H4 (cell line): ENCODE data around the gene CCR9. TPM values are rescaled to one million over a fixed set of nuclear protein-coding genes. Genes with fewer than 3 reads are reported as not detected.

Experiments used
- DNase-seq: peaks from one replicate; pipeline ENCODE4 v3.0.0-alpha.2; 2015; ENCODE audit warnings: low spot score
- total RNA-seq: library from RNA; depleted of rRNA; stranded (reverse); fragments of >200 nt; shearing (Covaris generic); gene quantifications from 2 replicates; pipeline ENCODE4 v1.2.3, GENCODE V29; 2014

CCR9 gene
- total RNA-seq, 1 experiment from 2014 or later: not detected

GRCh38 chr3:45937206-45938042, 51.1 kb downstream of the CCR9 start:
- no peak for DNase-seq

DNA sequence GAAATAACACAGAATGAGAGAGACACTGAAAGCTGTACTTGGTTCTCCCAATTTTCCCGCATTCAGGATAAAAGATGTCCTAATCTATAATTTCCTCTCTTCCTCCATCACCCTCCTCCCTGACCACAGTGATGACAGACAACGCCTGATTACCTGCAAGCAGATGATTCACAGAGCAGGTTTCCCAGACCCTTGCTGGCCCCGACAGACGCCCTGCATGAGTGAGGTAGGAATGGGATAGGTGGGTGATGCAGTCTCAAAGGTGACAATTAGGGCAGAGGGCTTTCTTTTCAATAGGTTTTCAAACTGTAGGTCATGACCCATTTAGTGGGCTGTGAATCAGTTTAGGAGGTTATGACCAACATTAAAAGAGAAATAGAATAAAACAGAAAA, 51.7 kb downstream of the CCR9 start:
- no peak for DNase-seq

DNA sequence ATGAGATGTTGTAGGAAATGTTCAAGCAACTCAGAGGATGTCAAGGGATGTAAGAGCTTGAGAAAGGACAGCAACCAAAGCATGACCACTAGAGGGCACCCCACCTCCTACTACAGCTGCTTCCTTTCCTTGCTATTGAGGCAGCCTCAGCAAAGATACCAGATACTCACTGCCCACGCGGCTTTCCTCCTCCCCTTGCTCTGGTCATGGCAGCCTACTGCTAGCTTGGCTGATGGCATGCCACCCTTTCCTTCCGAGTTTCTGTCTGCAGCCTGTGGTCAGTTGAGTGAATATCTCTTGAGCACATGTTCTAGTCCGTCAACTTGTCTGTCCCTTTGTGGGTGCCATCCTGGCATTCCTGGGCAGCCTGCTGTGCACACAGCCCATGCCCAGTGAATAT, 52.5 kb downstream of the CCR9 start:
- DNase-seq: peak; percentile 75

GRCh38 chr3:45939341-45939771, 53.0 kb downstream of the CCR9 start:
- no peak for DNase-seq

GRCh38 chr3:45940004-45940780, 53.8 kb downstream of the CCR9 start:
- DNase-seq: no peak

DNA sequence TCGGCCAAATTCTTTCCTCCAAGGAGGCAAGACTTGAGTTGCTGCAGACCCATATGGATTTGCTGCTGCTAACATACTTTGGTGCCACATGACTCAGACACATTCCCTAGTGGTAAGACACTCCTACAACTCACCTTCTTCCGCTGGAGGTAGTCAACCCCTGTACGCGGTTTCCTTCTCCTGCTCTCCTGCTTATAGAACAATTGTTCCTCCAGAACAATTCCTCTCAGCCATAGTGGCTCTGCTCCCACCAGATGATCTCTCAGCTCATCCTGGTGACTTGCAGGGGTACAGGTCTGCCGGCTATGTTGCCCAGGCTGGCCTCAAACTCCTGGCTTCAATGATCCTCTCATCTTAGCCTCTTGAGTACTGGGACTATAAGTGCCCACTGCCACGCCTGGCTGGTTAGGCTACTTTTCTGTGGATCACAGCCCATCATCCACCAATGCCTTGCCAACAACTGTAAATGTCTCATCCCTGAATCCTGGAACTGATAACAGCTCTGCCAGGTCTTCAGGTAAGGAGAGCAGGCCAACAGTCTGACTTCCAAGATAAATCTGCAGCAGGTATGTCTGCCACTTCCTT, 54.5 kb downstream of the CCR9 start:
- DNase-seq: no peak

DNA sequence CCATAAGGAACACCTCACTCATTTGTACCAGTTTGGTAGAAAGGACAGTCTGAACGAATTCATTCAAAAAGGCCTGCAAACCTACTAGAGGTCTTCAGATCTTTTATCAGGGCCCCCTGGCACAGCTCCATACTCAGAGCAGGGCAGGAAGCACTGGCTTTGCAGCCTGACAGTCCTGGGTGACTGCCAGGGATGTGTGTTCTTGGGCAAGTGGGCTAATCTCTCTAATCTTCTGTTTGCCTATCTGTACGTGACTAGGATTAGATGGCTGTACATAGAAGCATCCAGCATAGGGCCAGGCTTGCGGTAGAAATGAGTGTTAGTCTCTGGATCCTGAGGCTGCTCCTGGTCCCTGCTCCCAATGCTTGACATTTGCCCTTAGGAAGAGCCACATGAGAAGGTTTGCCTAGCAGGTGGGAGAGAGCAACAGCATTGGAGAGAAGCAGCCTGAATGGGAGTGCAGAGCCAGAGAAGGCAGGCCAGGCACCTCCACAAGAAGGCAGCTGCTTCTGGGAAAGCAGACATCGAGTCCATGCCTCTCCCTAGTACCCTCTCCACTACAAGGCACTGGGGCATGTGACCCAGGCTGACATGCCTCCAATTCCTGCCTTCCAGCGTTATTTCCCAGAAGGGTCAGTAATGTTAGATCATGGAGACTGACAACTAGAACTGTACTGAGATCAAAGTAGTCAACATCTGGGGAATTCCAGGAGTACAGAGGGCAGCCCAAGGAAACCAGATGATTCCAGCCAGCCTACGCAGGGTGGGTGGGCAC, 55.9 kb downstream of the CCR9 start:
- no peak for DNase-seq

GRCh38 chr3:45943207-45943846, 57.0 kb downstream of the CCR9 start, which contains the start of gene CXCR6:
CXCR6 (plus strand) TSS chr3:45943464; CDS start chr3:45946482, 3,018 bp downstream.
- DNase-seq: no peak

DNA sequence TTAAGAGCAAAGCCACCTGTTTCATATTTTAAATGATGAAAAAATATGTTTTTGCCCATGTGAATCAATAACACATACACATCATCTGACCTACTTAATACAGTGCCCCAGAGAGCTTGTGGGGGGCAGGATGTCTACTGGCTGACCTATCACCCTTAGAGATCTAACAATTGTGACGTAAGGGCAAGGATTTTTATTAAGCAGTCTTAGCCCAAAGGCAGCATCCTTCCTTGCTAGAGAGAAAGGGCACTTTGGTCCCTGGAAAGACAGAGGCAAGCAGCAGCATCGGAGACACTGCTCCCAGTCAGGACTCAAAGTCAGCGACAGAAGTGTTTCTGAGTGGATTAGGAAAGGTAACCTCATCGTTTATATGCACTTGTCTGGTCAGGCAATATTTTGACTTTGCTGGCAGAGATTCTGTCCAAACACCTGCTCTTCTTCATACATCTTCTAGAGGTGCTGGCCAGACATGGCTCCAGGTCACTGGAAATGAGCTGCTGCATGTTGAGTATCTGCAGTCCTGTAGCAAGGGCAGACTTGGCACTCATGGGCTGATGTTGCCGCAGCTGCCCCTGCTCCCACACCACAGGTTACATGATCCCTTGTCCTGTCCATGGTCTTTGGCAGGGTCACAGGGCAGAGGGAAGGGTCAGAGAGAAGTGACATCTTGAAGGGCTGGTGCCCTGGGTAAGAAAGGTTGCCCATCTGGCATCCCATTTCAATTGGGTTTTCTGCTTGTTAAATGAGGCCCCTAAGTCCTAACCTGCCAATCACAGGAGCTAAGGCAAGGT, 58.7 kb downstream of the CCR9 start:
- DNase-seq: no peak

DNA sequence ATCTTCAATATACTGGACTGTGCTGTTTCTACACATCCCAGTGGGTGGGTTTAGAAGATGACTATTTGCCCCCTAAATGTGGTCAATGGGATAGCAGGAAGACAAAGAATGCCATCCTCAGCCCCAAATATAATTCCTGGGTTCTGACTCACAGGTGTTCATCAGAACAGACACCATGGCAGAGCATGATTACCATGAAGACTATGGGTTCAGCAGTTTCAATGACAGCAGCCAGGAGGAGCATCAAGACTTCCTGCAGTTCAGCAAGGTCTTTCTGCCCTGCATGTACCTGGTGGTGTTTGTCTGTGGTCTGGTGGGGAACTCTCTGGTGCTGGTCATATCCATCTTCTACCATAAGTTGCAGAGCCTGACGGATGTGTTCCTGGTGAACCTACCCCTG, 60.0 kb downstream of the CCR9 start:
- no peak for DNase-seq

DNA sequence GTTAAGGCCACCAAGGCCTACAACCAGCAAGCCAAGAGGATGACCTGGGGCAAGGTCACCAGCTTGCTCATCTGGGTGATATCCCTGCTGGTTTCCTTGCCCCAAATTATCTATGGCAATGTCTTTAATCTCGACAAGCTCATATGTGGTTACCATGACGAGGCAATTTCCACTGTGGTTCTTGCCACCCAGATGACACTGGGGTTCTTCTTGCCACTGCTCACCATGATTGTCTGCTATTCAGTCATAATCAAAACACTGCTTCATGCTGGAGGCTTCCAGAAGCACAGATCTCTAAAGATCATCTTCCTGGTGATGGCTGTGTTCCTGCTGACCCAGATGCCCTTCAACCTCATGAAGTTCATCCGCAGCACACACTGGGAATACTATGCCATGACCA, 60.5 kb downstream of the CCR9 start:
- no peak for DNase-seq

- DNase-seq: peak; percentile 32
Measured at GRCh38 chr3:45947361-45947760, 61.0 kb downstream of the CCR9 start.

DNA sequence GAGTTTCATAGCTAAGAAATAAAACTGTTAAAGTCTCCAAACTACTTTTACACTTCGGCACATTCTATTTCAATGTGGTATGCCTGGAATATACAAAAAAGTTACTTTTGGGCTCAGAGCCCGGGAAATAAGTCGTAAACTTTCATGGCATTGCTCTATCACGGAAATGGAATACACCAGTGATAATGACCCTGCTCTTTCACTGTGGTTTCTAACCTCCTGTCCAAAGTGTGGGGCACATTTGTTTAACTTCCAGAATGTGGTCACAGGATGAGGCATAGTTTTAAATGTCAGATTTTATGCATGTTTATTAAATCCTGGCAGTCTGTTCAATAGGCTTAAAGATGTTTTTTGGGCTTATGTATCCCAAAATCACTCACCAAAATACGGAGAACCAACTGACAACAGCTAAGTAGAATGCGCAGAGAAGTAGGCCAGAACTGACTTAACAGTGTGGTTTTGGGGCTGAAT, 62.0 kb downstream of the CCR9 start:
- peak; percentile 49 for DNase-seq

GRCh38 chr3:45948881-45949280, 62.5 kb downstream of the CCR9 start:
- no peak for DNase-seq

- DNase-seq: no peak
Measured at GRCh38 chr3:45949432-45949831, 63.1 kb downstream of the CCR9 start.

- DNase-seq: no peak
Measured at GRCh38 chr3:45950131-45950530, 63.8 kb downstream of the CCR9 start.

GRCh38 chr3:45950686-45951600, 64.6 kb downstream of the CCR9 start:
- DNase-seq: no peak

DNA sequence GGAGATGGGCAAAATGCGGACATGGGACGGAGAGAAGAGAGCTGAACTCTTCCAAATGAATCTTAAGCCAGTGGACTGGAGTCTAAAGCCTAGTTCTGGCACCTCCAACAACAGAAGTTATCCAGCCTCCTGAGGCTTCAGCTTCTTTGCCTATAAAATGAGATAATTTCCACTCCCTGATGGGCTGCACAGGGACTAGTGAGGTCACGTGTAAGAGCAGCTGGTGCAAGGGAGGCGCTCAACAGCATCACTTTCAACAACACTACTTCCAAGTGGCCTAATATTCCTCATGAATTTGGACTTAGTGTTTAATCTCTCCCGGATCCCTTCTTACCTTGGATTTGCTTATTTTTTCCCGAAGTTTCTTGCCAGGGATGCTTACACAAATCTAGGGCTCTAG, 65.6 kb downstream of the CCR9 start:
- DNase-seq: no peak

- no peak for DNase-seq
Measured at GRCh38 chr3:45952456-45952855, 66.1 kb downstream of the CCR9 start.
